HTR-8/SVneo (cell line): ENCODE data around the gene C9orf85.

ENCODE experiments used
- DNase-seq: peaks from one replicate; pipeline ENCODE4 v3.0.0; 2011; ENCODE audit warnings: low spot score, mixed read lengths; ENCODE audit not compliant: insufficient read length
- FAIRE-seq: peaks from 2 replicates; lab custom pipeline; 2011; peaks lifted over from hg19 to GRCh38; lab: Jason Lieb, UNC

Gene C9orf85

DNA sequence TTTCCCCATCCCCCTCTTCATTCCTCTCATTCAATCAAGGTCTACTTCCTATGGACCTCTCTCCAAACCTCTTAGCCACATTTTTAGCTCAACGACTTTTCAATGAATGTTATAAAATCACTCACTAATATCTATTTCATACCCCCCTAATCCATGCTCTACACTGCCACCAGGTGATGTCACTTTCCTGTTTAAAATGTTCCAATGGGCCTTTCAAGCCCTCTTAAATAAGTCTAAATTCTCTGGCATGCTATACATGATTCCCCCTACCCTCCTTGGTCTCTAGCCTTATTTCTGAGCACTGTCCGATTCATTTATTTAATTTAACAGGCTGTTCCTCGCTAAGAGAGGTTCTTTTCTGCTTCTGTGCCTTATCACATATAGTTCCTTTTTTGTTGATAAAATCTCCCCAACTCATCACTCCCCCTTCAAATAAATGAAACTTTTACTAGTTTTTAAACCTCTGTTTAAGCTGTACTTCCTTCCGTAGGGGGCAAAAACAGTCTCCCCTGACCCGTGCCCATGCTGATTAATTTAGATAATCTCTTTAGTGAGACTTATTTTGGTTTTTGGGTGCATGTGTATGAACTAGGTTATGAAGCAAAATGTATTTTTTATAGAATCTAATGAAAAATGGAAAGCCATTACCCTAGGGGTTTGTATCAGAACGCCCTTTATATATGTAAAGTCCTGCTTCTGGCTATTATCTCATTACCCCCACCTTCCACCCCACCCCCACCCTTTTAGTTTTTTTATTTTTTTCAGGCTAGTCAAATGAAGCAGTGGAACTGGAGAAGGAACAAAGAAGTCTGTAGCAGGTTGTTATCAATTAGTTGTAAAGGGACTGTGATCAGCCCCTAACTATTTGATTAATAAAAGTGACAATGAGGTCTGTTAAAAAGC is 9.5 kb upstream of the C9orf85 start:
- FAIRE-seq (no peak), DNase-seq (no peak)

DNA sequence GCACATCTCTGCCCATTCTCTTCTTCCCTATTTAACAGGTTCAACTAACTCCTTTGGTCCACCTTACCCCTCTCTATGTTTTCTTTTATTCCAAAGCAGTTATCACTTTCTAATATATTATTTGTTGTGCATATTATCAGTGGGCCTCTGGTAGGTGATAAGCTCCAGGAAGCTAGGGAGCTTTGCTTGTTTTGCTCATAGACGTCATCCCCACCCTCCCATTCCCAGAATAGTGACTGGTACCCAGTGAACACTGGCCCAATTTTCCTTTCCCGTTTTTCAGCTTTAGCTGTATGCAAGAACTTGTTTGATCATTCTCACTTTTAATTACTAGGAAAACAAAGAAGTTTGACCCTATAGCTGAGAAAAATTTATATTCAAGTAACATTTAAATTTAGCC is 7.4 kb upstream of the C9orf85 start:
- DNase-seq = no peak
- no peak for FAIRE-seq

DNA sequence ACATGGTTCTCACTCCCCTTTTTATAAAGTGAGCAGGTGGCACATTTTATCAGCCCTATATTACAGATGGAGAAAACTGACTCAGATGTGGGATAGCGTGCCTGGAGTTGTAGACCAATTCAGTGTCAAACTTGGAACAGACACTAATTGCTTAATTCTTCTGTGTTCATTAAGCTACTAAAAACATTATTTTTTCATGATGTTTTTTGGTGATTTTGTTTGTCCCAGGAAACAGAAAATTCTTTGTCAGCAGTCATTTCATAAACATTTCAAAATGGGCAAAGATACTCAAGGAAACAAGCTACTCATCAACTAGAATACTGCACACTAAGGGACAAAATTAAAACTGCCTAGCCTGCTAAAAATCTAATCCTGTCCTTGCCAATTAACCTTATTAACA is 2.6 kb upstream of the C9orf85 start:
- FAIRE-seq (no peak), DNase-seq (no peak)

DNA sequence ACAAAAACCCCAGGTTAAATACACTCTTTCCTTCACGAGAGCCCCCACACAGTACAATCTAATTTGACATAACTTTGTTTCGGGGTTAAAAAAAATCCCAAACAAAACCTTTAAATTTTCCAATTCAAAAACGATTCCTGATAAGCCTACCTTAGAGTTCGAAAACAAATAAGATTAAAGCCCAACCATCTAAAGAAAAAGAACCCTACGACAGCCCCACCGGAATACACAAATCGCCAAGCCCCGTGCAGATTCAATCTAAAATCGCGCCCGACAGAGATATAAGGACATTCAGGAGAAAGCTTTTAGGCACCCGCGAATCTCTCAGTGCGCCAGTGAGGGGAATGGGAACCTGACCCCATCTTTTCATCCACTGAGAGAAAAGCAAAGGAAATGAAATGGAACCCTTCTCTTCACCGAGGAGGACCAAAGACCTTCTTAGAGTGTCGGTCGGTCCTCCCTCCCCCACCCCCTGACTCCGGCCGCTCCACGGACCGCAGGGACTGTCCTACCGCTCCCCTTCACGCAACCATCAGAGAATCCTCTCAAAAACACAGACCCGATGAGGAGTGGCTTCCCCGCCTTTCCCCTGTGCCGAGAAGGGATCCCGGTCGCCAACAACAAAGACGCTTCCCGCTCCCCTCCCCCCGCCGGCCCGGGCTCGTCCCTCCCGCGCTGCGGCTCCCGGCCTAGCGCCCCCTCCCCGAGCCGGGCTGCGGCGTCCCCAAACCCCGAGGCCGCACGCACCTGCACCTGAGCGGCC is 1.4 kb upstream of the C9orf85 start:
- FAIRE-seq (no peak), DNase-seq (no peak)

DNA sequence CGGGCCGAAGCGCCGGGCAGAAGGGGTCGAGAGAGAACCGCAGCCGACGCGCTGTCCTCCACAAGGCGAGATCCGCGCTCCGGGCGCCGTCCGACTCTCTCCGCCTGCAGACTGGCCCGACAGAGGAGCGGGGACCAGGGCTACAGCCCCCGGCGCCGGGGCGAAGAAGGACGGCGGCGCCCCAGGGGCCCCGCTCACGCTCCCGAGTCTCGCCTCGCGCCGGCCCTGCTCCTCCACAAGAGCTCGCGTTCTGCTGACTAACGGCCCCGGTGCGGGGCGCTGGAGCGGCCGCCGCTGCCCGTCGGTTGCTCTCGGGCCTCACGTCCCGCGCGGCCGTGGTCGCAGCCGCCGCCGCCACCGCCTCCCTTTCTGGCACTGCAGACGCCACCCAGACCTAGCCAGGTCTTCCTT is 784 bp upstream of the C9orf85 start:
- FAIRE-seq (no peak), DNase-seq (no peak)

DNA sequence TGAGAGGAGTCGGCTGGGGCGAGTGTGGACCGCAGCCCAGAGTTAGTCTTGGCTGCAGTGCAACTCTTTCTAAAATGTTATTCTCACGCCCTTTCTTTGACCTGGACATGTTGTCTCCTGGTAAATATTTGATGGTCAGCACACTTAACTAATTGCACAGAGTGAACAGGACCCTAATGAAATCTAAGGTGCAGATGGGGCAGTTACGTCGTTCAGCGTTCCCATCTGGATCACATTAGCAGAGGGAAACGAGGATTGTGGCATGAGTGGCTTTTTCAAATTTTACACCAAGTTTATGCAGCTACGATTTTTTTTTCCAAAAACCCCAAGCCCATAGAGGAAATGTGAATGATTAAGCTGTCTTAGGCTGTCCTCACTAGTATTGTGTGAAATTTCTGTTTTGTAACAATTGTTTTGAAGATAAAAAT is 483 bp downstream of the C9orf85 start:
- no peak for DNase-seq
- no peak for FAIRE-seq

DNA sequence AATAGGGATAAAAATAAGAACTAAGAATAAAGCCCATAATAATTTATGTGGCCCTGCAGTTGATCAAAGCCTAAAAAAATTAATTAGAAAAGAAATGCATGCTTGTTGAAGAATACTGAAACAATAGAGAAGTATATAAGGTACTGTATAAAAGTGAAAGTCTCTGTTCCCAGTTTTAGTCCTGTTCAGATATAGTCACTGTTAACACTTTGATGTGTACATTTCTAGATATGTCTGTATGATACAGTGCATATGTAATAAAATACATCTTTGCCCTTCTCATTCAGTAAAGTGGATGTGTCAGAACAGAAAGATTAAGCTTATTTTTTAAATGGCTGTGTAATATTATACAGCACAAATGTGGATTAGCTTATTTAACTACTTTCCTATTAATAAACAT is 4.1 kb downstream of the C9orf85 start:
- DNase-seq (no peak), FAIRE-seq (no peak)

DNA sequence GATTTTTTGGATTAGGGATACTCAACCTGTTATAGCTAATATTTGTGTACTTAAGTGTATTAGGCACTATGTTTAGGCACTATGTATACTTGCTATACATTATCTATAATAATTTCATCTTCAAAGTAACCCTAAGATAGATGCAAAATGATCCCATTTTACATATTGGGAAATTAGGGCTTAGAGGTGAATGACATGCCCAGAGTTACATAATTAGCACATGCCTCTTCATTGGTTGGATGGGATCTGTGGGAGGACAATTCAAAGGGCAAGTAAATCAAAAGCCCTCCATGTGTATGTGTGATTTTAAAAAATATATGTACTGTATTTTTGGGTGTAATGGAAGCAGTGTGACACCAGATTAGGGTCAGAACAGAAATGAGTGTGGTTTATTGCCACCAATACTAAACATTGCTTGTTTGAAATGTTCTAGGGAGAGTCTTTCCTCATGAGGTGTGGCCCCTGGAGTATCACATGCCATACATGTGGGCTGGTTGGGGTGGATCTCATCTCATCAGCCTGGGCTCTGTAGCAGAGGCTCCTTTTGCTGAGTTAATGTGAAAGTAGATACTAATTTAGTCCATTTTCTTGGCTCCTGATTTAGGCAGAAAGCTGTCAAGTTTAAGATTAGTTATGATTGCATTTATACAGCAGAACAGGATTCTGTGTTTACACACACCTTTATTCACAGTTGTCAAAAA is 5.5 kb downstream of the C9orf85 start:
- DNase-seq = no peak
- no peak for FAIRE-seq

DNA sequence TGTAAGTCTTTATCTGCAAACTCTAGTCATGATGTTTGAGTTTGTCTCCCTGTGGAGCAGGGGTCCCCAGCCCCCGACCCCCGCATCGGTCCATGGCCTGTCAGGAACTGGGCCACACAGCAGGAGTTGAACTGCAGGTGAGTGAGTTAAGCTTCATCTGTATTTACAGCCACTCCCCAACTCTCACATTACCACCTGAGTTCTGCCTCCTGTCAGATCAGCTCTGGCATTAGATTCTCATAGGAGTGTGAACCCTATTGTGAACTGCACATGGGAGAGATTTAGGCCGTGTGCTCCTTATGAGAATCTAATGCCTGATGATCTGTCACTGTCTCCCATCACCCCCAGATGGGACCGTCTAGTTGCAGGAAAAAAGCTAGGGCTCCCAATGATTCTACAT is 7.0 kb downstream of the C9orf85 start:
- FAIRE-seq (no peak), DNase-seq (no peak)

DNA sequence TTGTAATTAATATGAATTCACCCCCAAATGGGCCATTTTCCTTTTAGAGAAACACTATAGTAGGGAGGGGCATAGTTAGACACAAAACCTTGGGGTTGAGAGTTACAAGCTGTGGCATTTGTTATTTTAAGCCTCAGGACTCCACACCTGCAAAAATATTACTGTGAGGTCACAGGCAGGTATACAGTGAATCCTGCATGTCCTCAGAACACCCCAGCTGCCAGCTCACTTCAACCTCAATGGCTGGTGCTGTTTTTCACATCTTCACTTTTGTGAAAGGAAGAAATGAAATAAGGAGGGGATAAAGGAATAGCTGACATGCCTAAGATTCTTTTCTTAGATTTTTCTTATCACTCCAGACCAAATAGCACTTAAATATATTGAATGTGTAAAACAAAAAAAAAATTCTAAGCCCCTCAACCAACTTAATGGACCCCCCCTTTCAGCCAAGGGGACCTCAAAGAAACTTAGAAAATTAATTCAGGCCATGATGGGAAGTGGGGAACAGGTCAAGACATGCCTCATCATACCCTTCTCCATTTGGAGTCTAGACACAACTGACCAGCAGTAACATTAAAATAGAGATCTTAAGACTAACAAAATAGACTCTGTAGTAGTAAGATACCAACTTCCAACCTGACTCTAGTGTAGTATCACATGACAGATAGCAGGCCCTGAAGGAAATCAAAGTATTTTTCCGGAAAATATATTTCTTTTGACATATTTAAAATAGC is 9.2 kb downstream of the C9orf85 start:
- FAIRE-seq (no peak), DNase-seq (no peak)

DNA sequence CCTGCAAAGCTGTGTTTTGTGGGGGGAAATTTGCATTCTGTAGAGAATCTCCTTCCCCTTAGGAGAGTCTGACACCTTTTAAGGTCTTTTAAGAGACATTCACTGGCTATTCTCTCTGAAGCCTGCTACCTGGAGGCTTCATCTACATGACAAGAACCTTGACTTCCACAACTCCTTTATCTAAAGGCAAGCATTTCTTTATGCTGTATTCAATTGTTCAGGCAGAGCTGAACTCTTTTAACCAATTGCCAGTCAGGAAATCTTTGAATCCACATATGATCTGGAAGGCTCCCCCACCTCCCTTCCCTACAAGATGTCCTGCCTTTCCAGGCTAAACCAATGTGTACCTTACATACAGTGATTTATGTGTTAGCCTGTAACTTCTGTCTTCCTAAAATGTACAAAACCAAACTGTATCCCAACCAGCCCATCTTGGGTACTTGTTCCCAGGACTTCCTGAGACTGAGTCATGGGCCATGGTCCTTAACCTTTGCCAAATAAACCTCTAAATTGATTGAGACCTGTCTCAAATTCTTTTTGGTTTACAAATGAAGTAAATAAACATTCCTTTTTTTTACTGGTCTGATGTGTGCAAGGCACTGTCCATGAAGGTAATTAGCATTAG is 9.9 kb downstream of the C9orf85 start:
- FAIRE-seq = no peak
- no peak for DNase-seq

DNA sequence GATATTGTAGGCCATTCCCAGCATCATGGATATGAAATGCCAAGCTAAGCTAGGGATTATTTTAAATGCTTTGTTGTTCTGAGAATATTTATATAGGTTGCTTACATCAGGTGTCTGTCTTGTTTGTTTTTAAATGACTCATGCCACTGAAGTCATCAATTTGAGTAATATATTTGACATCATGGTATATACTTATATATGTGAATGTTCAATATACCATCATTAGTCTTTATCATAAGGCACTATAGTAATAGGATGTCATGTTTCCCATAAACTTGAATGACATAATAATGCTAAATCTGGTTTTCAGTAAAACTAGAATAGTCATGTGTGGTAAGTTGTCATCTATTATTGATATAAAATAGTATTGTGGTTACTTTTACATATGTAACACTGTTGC is 13.1 kb downstream of the C9orf85 start:
- DNase-seq (no peak), FAIRE-seq (no peak)

DNA sequence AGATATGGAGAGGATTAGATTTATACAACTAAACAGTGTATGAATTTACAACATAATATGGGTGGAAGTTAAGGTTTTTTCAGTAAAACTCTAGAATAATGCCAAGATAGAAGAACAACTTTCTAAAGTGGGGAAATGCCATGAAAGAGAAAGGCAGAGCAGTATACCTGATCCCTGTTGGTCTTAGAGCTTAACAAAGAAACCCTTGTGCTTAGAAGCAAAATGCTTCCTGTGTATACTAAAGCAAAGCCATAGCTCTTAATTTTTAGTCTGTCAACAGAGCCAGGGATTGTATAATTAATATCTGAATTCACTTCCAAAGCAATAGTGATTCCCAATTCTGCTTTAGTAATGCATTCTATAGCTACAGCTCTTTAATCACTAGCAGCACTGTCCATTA is 14.4 kb downstream of the C9orf85 start:
- DNase-seq = no peak
- no peak for FAIRE-seq

DNA sequence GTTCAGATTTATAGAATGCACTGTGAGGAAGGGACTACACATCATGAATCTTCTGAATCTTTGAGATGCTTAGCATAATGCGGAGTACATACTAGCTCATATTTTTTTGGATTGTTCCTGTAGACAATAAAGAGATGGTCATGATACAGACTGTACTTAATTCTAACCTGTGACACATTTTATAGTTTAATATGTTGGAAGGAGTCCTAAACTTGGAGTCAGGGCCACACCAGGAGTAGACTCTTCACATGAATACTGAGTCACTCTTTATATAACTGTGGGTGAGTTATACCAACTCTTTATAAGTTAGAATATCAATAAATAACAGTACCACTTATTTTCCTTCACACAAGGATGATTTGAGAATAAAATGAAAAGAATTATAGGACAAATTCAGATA is 16.9 kb downstream of the C9orf85 start:
- no peak for FAIRE-seq
- DNase-seq = no peak

DNA sequence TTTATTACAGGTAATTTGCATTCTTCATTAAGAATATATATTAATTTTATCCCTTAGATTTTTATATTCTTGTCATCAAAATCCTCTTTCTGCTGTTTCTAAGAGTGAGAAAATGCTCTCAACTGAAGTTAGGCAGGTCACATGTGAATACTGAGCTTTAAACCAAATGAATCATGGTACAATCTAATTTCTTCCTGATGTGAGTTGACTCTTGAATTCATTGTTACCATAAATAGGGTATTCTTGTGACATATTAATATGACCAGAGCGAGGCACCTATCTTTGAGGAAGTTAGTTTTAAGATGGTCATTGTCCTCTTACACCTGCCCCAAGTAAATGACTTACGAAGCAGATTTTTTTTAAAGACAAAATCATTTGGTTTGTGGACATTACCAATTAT is 17.4 kb downstream of the C9orf85 start:
- no peak for FAIRE-seq

DNA sequence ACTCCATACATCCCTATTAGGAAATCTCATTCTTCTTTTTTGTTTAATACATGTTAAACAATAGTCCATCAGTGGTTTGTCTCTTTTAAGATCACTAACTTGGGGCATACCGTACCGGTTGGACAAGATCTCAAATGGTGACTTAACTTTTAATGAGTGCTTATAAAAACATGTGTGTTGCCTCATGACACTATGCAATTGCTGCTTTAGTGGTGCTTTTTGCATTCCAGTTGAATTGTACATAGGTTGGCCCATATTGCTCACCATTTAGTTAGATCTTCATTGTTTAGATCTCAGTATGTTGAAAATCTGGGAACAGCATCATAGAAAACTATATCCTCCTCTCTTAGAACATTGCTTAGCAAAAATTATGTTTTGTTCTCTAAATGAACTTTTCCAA is 17.8 kb downstream of the C9orf85 start:
- FAIRE-seq = no peak
- DNase-seq = no peak

More for the DNA sequence above, 17.4 kb downstream of the C9orf85 start:
- no peak for DNase-seq

DNA sequence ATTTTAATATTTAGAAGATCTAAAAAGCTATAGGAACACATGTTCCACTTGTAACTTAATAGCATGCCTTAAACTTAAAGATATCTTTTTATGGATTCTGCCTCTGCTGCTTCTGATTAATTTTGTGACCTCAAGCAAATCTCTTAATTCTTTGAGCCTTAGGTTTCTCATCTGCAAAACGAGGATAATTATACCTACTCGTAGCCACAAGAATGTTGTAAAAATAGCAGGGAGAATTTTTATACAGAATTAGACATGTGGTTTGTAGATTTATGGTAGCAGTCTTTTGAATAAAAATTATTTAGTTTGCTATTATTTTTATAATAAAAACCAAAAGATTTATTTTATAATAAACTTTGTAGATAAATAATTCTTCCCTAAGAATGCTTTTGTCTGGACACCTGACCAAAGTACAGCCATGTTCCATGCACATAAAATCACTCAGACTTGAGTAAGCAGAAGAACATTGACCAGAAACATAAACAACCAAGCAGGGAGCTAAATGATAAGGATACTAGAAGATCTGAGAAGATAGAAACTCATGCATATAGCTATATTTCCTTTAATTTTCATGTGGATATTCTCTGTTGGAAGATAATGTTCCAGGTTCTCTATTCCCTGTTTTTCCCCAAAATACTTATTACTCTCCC is 18.5 kb downstream of the C9orf85 start:
- no peak for FAIRE-seq
- DNase-seq = no peak

DNA sequence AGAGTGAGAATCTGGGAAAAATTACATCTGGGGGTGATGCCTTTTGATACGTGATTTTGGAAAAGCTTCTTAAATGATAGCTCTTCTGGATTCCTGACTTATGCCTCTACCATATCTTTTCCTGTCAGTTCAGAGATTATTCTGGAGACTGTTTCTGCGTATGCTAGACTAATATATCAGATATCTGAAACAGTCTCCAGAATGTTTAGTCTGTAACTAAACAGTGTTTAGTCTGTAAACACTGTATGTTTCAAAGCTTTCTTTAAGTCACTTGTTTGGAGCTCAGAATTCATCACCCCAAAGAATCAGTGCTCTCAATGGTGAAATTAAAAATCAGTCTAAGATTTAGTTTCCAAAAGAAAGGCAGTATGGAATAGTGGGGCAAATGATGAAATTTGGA is 19.7 kb downstream of the C9orf85 start:
- FAIRE-seq (no peak), DNase-seq (no peak)

DNA sequence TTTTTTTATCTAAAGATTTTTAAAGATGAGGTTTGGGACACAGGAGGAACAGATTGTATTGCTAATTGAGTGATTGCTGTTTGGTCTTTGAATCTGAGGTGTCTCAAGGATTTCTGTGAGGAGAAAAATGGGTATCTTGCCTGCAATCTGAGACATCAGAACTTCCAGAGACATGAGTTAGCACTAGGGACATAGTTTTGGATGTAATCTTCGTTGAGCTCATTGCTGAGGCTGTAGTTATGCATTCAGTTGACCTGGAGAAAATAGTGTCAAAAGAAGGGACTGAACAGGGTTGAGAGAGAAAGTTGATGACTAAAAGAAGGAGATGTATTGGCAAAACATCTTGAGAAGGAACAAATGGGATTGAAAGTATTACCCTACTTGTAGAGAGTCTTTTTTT is 24.6 kb downstream of the C9orf85 start:
- DNase-seq = no peak
- FAIRE-seq = no peak
